ENCODE measurements around the gene GMPS.

GRCh38 chr3:155941354-155941753 is 70.9 kb downstream of the GMPS start:
- no peak for TF ChIP-seq CTCF (IDR thresholded peaks at IDR 0.05)
- no peak for TF ChIP-seq POLR2A (IDR thresholded peaks at IDR 0.05)
- no peak for TF ChIP-seq POLR2AphosphoS5 (IDR thresholded peaks at IDR 0.05)
- TF ChIP-seq EP300 (IDR thresholded peaks at IDR 0.05), result no peak
